Hematopoietic multipotent progenitor cell (in vitro differentiated cells): ENCODE measurements around the gene RPGRIP1L. TPM values are rescaled to one million over a fixed set of nuclear protein-coding genes. Genes with fewer than 3 reads are reported as not detected.
A peak's percentile ranks its signal among the peaks of the same experiment; 100 is the strongest.

ENCODE experiments used
- DNase-seq, 3 donors: peaks; one replicate each; pipeline ENCODE4 v3.0.0-alpha.2; 2011 to 2015; ENCODE audit warnings: low read depth in 2 of 3, low spot score in 2 of 3
- total RNA-seq: library from RNA; depleted of rRNA; stranded (reverse); fragments of >200 nt; gene quantifications from one replicate; pipeline ENCODE4 v1.2.3, GENCODE V29; 2012

Gene RPGRIP1L
- total RNA-seq, 1 donor: 2.2 TPM

DNA sequence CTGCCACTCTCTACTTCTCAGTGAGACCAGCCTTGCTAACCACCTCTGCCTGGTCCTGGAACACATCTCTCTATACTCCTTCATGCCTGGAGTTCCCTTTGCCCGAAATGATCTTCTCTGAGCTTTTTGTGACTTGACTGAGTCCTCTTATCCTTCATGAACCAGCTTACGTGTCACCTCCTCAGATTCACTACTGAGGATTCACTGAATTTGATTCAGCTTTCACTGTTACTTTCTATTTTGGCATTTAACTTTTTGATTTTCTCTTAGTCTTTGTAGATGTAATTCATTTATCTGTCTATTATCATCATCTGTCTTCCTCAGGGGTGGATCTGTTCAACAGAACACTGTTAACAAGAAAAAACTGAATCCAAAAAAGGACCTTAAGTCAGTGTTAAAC, 95.6 kb downstream of the RPGRIP1L start:
- no peak for DNase-seq

DNA sequence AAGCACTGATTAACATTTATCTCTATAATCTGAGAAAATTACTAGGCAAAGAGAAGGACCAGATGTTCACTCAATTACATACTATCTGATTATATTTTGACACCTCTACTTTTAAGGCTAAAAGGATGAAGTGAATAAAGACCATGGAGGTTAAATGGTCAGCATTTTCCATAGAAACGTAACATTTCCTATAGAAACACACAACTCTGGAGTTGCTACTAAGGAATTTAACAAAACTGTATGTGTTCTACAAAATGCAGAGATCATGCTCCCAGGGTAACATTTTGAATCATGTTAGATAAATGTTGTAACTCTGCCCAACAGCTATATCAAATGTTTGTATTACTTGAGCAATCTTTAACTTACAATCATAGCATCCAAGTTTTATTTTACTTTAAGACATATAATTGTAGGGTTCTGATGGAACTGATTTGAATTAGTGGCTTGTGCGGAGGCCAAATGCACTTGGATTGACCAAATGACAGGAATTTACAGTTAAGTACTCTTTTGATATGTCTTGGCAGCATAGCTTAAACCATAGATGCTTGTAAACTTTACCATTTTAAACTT, 97.7 kb downstream of the RPGRIP1L start:
- DNase-seq: no peak

DNA sequence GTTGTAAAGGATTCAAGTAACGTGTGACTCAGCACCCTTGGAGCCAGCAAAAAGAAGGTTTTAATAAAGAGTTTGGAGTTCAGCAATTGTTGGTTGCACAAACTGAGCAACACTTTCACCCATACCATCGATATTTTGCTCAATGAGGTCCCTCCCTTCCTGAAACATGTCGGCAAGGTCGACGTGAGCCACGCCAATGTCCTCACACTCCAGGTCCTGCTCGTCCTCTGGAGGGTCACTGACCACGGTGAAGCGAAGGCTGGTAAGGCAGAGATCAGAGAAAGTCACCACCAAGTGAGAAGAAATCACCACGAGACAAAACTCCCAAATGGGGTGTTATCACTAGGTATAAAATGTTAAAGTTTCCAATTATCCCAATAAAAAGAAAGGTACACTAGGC, 98.3 kb downstream of the RPGRIP1L start:
- DNase-seq: no peak

DNA sequence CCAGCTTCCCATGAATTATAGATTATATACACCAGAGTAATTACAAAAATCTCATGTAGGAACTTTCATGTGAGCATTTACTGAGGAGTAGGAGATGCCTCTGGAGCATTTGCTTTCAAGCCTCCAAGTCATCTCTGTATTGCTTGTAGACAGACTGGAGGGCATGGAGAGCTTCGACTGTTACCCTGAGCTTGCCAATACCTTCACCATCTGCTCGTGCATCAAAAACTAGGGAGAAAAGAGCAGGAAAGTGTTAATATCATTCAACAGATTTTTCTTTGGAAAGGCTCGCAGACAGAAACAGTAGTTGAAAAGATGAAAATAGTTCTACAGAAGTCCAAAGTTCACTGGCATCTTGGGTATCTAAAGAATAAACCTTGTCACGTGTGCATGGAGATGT, 101.7 kb downstream of the RPGRIP1L start:
- DNase-seq: no peak

DNA sequence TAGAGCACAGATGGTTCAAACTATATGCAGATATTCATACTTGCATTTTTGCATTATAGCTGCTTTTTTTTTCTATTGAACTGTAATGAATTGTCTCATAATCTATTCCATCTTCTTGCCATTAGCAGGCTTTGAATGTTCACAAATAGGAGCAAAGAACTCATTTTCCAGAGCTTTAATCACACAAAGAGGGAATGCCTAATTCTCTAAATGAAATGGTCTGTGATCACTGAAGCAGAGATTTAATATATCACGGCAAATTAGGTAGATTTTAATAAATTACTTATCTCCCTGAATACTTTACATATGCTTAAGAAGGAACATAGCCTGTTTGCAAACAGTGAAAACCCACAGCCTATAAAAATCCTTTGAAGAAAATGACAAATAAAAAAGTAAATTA, 103.0 kb downstream of the RPGRIP1L start:
- DNase-seq: no peak

DNA sequence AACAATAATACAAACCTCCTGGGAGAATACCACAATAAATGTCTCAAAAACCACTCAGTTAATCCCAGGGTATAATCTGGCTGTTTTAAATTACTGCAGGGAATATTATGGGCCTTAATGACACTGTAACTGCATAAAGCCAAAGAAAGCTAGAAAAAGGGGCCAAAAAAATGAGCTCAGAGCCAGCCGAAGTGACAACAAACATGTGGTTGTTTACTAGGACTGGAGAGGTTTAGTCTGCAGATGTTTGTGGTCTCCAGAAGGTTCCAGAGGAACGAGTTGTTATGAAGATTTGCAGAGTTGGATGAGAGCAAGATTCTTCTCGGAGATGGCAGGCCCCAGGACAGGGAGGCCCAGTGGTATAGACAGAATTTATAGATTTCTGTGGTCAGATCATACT, 103.5 kb downstream of the RPGRIP1L start:
- DNase-seq: no peak

DNA sequence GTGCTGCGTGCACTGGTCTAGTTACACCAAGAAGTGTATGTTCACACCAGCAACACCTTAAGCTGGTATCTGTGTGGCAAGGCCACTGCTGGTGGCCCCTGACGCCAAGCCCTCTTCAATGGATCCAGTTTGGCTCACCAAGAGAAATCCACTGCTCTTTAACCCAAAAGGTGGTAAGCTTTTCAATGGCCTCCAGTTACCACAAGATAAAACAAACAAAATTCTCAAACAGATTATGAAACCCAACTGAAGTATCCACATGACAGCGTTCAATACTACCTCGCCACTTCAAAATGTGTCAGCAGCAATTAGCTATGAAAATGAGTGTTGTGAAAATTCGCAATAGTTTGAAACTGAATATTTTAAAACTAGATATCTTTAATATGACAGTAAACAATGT, 104.1 kb downstream of the RPGRIP1L start:
- no peak for DNase-seq

DNA sequence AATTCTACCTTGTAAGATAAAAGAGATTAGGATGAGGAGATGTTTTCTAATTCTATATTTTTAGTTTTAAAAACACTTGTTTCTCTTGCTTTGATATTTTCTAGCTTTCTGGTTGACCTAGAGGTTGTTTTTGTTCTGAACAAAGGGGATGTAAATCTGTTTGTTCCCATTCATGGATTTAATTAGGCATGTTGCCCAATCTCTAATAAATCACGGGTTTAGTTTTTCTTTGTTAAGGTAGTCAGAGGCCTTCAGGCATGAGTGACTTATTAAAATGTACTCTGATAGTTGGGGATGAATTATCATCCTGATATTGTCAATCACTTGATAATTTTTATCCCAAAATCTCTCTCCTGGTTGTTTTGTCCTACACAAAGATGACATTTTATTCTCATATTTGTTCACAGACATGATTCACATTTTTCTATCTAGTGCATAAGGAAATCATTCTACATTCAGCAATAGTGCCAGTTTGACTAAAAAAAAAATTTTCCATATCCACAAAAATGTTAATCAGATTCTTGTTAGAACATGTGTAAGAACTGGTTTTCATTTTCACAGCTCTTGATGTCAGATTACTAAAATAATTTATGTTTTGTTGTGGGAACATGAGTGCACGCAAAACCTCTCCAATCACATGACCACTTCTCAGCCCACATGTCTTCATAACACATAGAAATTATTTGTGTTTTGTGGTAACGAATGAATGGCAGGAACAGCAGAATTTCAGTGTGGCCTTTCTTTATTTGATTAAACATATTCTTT, 105.0 kb downstream of the RPGRIP1L start:
- DNase-seq: peak in 1 of 3 donors; percentile 29

DNA sequence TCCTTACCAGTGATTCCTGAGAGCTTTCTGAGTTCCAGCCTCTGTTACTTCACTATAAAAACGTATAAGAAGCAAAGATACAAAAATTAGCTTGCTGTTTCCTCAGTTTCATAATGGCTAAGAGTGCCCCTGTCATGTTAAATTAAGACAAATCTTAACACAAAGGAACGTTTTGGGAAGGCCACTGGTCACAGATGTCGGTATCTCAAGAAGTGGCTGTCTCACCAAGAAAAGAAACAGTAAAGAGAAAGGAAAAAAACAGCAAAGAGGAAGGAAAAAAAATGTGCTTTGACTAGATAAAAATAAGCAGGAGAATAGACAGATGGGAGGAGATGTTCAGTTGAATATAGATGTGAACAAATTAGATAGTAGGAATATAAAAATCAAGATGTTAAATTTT, 105.9 kb downstream of the RPGRIP1L start:
- peak in 1 of 3 donors; percentile 39 for DNase-seq

DNA sequence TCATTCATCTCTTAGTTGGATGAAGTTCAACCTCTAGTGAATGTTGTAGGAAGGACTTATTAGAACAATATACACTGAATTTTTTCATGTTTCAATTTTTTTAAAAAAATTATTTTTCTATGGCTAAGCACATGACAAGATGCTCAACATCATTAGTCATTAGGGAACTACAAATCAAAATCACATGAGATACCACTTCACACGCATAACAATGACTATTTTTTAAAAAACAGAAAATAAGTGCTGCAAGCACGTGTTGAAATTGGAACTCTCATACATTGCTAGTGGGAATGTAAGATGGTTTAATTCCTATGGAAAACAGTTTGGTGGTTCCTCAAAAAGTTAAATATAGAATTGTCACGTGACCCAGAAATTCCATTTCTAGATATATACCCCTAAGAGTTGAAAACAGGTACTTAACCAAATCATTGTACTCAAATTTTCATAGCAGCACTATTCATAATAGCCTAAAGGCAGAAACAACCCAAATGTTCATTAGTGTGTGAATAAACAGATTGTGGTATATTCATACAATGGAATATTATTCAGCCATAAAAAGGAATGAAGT, 115.5 kb downstream of the RPGRIP1L start:
- DNase-seq: no peak

DNA sequence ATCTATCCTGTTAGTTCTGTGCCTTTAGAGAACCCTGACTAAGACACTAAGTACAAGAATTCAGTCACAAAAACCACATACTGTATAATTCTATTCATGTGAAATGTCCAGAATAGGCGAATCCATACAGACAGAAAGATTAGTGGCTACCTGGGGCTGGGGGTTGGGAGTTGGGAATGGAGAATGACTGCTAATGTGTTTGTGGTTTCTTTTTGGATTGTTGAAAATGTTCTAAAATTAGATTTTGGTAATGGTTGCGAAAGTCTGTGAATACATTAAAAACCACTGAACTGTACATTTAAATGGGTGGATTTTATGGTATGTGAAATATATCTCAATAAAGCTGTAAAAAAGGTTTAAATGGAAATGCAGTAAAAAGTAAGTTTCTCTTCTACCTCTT, 120.3 kb downstream of the RPGRIP1L start:
- no peak for DNase-seq

DNA sequence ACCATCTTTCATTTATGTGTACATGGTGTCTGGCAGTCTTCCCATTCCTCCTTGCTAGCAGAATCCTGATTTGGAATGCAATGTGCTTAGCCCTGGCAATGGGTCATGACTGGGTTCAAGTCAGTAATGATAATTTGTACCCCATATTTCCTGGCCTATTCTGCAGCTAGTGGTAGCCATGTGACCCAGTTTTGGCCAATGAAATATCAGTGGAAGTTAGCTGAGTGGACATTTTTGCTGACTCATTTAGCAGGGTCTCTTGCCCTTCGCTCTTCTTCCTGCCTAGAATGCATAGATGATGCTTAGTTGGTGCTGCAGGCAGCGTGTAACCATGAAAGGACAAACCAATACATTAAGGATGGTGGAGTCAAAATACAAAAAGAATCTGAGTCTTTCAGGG, 121.9 kb downstream of the RPGRIP1L start:
- no peak for DNase-seq

DNA sequence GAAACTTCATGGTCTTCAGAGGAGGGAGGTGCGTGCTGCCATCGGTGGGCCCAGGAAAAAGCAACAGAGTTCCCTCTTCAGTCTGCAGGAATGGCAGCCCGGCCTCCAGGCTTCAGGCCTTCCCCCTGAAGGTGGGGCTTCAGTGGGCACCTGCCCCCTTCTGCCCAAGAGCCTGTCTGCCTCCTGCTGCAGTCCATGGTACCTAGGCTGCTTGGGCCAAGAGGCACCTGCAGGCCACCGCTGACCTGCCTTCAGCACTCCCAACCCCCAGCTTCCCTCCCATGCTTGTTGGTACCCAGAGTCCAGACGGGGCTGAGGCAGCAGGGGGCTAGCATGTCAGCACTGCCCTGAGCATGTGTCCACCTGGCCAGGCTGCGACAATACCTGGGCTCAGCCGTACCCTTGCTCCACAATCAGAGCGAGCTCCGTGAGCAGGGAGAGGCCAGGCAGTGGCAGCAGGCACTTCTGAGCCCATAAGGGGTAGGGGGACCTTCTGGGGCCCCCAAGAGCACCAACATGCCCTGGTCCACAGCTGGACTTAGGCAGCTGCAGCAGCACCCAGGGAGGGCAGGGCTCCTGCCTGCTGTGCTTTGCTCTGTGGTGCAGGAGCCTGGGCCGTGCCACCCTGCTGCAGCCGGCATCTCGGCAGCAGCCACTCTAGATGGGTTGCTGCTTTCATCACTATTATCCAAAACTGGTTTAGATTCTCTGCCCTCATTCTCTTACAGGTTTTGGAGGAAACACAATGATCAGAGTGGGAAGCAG, 123.4 kb downstream of the RPGRIP1L start:
- no peak for DNase-seq

DNA sequence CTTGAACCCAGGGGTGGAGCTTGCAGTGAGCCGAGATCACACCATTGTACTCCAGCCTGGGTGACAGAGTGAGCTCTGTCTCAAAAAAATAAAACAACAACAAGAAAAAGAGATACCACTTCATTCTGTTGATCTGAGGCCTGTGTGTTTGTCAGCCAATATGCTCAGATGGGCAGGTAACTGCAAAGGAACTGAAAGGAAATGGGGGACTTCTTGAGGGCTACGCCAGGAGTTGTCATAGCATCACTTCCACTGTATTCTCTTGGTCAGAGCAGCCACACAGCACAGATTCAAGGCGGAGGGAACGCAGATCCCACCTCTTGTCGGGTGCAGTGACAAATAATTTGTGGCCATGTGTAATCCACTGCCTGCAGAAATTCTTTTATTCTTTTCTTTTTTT, 126.8 kb downstream of the RPGRIP1L start:
- DNase-seq: no peak

DNA sequence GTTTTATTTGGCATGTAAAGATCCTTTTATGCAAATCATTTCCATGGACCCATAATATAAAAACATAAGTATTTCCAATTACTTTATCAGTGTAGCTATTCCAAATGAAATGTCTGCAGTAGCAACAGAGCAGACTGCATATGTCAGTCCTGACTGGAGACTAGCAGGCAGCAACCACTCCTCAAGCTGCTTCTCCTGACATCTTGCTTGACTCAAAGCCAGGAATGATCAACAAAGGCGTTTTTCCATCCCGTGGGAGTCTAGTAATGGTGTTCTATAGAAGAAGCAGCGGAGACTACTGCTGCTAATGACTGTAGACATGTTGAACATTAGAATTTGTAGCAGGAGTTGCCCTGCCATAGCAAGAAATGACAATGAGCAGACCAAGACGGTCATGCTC, 127.4 kb downstream of the RPGRIP1L start:
- no peak for DNase-seq

DNA sequence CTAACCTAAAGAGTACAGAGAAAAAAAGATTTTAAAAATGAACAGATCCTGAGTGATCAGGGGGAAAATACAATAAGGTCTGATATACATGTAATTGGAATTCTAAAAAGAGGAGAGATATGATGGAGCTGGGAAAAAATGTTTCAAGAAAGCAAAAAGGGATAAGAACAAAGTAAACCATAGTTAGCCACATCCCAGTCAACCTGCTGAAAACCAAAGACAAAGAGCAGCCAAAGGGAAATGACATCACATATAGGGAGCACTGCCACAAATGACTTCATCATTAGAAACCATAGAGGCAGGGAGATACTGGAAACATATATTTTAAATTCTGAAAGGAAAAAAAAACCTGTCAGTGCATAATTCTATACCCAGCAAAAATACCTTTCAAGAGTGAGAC, 131.9 kb downstream of the RPGRIP1L start:
- no peak for DNase-seq

DNA sequence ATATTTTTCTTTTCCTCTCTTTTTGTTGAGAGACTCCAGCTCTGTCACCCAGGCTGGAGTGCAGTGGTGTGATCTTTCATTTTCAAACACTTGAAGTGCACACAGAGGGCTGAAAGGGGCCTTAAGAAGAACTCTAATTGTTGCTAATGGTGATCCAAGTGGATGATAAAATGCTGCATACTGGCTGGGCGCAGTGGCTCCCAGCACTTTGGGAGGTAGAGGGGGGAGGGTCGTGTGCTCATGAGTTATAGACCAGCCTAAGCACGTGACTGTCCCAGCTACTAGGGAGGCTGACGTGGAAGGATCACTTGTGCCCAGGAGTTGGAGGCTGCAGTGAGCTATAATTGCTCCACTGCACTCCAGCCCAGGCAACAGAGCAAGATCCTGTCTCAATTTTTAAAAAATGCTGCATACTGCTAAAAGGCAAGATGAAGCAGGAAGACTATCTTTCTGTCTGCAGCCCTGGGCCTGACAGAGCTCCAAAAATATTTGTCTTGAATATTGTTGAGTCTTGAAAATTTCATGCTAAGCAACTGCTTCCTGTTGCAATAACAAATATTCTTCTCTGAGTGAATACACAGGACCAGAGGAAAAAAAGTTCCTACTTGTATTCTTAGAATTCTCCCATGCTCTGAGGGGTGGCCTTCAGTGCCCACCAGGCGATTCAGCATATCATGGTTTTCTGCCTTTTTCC, 137.0 kb downstream of the RPGRIP1L start:
- DNase-seq: no peak

DNA sequence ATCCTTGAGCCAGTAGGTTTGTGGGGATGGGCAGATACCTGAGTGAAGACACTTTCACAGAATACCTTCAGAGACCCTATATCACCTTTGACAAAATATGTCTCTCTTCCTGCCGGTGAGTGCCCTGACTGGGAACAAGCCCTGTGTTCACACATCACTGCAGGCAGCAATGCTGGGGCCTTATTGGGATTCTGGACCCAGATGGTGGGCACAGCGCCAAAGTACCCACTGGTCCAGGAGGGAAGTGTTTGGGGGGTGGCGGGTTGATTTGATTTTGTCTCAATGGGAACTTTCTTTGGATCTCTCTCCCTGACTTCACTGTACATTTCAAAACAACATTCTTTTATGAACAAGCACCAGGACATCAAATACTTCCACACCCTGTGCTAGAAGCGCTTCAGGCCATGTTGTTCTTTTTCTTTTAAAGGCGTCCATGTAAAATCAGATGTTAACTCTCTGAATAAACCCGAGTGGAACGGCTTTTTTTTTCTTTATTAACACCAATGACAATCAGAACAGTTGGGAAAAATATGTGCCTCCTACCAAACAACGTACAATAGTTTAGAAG, 138.3 kb downstream of the RPGRIP1L start:
- no peak for DNase-seq

DNA sequence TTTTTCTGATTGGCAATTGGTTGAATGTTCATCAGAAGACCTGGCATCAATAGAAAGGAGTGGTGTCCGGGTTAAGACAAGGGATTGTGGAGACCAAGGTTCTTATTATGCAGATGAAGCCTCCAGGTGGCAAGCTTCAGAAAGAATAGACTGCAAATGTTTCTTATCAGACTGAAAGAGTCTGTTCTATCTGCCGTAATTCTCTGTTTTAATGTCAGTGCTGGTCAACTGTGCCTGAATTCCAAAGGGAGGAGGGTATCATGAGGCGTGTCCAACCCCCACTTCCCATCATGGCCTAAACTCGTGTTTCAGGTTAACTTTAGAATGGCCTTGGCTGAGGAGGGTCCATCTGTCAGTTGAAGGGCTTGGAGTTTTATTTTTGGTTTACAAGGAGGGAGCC, 140.2 kb downstream of the RPGRIP1L start:
- DNase-seq: no peak

DNA sequence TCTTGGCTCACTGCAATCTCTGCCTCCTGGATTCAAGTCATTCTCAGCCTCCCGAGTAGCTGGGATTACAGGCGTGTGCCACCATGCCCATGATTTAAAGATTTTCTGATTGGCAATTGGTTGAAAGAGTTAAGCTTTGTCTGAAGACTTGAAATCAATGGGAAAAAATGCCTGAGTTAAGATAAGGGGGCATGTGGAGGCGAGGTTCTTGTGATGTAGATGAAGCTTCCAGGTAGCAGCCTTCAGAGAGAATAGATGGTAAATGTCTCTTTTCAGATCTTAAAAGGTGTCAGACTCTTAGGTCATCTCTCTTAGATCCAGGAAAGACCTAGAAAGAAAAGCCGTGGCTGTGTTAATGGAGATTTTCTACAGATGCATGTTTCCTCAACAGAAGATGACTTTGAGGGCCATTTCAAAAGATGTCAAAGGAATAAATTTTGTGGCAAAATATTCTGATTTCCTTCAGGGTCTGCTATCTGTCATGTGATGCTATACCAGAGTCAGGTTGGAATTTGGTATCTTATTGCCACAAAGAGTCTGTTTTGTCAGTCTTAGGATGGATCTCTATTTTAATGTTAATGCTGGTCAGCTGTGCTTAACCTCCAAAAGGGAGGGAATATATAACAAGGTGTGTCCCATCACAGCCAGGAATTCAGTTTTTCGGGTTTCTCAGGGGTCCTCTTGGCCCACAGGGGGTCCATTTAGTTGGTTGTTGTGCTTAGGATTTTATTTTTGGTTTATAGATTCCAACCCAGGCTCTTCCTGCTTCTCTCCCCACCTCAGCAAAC, 142.4 kb downstream of the RPGRIP1L start:
- no peak for DNase-seq
